Nephron progenitor cell (in vitro differentiated cells): ENCODE results near the gene CCDC89.

ENCODE experiments used
- DNase-seq: peaks from one replicate; pipeline ENCODE4 v3.0.0; 2021
- H3K27ac Mint-ChIP-seq: 2 replicates; pipeline ENCODE4 v1.8.0; 2021; ENCODE audit warnings: mild to moderate bottlenecking, moderate library complexity, mixed read lengths
- H3K27me3 Mint-ChIP-seq: 2 replicates; pipeline ENCODE4 v1.8.0; 2021; ENCODE audit warnings: mild to moderate bottlenecking, low read depth, mixed read lengths; ENCODE audit not compliant: poor library complexity
- H3K36me3 Mint-ChIP-seq: 2 replicates; pipeline ENCODE4 v1.8.0; 2021; ENCODE audit warnings: low read depth, mixed read lengths
- H3K4me1 Mint-ChIP-seq: 2 replicates; pipeline ENCODE4 v1.8.0; 2021; ENCODE audit warnings: mixed read lengths
- H3K4me3 Mint-ChIP-seq: 2 replicates; pipeline ENCODE4 v1.8.0; 2021; ENCODE audit warnings: mild to moderate bottlenecking, moderate library complexity, mixed read lengths
- H3K9me3 Mint-ChIP-seq: 2 replicates; pipeline ENCODE4 v1.8.0; 2021; ENCODE audit warnings: mild to moderate bottlenecking, moderate library complexity, mixed read lengths
- TF ChIP-seq, protein P1 (sequence below): fragments of 200-600 bp; sonication (generic); IDR thresholded peaks from 2 replicates; pipeline ENCODE4 v1.5.0; 2021; ENCODE audit warnings: antibody characterized with exemption

Gene CCDC89

DNA sequence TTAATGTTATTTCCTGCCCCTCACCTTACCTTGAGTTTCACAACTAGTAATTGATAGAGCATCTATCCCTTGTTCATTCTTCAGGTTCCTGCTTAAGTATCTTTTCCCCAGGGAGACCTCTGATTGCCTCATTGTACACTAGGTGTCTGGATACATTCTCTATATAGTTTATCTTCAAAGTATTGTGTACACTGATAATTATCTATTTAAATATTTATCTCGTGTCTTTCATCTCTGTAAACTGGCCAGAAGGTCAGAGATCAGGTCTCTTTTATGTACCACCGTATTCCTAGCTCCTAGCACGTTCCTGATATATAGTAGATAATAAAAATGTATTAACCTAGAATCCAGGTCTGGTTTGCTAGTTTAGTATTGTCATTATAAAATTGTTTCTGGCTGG, 51.2 kb downstream of the CCDC89 start:
- H3K27me3 Mint-ChIP-seq, result no peaks in the 10 kb centered on the region
- H3K4me1 Mint-ChIP-seq, result peaks cover 4% of the 10 kb centered on the region
- no peak overlapping the region for H3K27ac Mint-ChIP-seq
- no peak overlapping the region for H3K4me3 Mint-ChIP-seq
- TF ChIP-seq, protein P1, sequence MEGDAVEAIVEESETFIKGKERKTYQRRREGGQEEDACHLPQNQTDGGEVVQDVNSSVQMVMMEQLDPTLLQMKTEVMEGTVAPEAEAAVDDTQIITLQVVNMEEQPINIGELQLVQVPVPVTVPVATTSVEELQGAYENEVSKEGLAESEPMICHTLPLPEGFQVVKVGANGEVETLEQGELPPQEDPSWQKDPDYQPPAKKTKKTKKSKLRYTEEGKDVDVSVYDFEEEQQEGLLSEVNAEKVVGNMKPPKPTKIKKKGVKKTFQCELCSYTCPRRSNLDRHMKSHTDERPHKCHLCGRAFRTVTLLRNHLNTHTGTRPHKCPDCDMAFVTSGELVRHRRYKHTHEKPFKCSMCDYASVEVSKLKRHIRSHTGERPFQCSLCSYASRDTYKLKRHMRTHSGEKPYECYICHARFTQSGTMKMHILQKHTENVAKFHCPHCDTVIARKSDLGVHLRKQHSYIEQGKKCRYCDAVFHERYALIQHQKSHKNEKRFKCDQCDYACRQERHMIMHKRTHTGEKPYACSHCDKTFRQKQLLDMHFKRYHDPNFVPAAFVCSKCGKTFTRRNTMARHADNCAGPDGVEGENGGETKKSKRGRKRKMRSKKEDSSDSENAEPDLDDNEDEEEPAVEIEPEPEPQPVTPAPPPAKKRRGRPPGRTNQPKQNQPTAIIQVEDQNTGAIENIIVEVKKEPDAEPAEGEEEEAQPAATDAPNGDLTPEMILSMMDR, result no peak
- H3K9me3 Mint-ChIP-seq, result no peaks in the 10 kb centered on the region
- H3K36me3 Mint-ChIP-seq, result peaks cover 37% of the 10 kb centered on the region
- no peak for DNase-seq
